ENCODE measurements around the gene RNF223. TPM values are rescaled to one million over a fixed set of nuclear protein-coding genes. Genes with fewer than 3 reads are reported as not detected.

The RNF223 gene
- total RNA-seq, 2 donors from 2014 or later = not detected

DNA sequence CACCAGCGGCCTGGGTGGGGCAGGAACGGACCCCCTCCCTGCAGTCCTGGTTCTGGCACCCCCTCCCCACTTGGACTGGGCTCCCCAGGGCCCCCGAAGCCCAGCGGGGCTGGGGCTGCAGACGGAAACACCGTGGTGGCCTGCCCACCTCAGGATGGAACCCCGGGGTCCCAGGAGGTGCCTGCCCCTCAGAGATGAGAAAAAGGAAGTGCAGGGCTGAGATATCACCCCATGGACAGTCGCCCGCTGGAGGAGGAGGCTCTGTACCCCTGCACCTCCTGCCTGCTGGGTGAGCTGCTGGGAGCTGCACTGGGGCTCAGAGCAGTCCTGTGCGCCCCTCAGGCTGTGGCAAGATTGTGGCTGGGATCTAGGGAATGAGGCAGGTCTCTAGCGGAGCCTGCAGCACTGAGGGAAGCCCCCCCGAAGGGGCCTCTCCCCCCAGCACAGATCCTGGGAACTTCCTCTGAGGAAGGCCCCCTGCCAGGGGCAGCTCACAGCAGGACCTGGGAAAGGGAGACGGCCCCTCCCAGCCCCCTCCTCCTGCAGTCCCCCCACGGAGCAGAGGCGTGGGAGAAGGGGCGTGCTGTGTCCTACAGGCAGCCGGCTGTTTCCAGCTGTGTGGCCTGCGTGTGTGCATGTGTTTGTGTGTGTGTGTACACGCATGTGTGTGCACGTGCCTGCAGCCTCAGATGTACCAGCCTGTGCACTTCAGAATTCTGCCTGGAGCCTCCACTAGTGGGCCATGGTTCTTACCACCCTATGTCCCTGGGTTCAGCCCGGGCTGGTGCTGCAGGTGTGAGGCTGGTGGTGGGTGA lies 47.3 kb downstream of the RNF223 start:
- no peak overlapping the region for H3K4me3 ChIP-seq
- no peak for DNase-seq (ENCODE audit: low spot score)
- TF ChIP-seq, protein P1, sequence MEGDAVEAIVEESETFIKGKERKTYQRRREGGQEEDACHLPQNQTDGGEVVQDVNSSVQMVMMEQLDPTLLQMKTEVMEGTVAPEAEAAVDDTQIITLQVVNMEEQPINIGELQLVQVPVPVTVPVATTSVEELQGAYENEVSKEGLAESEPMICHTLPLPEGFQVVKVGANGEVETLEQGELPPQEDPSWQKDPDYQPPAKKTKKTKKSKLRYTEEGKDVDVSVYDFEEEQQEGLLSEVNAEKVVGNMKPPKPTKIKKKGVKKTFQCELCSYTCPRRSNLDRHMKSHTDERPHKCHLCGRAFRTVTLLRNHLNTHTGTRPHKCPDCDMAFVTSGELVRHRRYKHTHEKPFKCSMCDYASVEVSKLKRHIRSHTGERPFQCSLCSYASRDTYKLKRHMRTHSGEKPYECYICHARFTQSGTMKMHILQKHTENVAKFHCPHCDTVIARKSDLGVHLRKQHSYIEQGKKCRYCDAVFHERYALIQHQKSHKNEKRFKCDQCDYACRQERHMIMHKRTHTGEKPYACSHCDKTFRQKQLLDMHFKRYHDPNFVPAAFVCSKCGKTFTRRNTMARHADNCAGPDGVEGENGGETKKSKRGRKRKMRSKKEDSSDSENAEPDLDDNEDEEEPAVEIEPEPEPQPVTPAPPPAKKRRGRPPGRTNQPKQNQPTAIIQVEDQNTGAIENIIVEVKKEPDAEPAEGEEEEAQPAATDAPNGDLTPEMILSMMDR (IDR thresholded peaks at IDR 0.05) = no peak
- H3K9me3 ChIP-seq = no peaks in the 10 kb centered on the region
- H3K27me3 ChIP-seq = no peaks in the 10 kb centered on the region
- peaks cover 0 to 44% of the 10 kb centered on the region in 2 donors for H3K4me1 ChIP-seq
- H3K27ac ChIP-seq = no peak overlapping the region
- no peaks in the 10 kb centered on the region for H3K36me3 ChIP-seq

DNA sequence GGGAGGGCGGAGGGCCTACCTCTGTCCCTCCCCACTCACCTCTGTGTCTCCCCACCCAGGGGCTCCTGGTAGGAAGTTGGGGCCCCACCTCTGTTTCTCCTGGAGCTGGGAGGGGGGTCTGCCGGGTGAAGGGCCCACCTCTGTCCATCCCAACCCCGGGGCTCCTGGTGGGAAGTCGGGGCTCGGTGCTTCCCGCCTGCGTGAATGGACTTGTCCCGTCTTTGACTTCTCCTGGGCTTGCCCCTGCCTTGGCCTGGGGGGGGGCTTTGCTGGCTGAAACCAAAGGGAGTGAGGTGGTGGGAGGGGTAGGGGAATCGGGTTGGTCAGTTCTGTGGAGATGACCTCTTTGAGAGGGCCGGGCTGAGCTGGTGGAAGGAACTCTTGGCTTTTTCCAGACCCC lies 48.4 kb downstream of the RNF223 start:
- Histone ChIP-seq H3K9me3 (no peaks in the 10 kb centered on the region), H3K27ac (no peak overlapping the region), H3K4me1 (peaks cover 0 to 48% of the 10 kb centered on the region in 2 donors)

DNA sequence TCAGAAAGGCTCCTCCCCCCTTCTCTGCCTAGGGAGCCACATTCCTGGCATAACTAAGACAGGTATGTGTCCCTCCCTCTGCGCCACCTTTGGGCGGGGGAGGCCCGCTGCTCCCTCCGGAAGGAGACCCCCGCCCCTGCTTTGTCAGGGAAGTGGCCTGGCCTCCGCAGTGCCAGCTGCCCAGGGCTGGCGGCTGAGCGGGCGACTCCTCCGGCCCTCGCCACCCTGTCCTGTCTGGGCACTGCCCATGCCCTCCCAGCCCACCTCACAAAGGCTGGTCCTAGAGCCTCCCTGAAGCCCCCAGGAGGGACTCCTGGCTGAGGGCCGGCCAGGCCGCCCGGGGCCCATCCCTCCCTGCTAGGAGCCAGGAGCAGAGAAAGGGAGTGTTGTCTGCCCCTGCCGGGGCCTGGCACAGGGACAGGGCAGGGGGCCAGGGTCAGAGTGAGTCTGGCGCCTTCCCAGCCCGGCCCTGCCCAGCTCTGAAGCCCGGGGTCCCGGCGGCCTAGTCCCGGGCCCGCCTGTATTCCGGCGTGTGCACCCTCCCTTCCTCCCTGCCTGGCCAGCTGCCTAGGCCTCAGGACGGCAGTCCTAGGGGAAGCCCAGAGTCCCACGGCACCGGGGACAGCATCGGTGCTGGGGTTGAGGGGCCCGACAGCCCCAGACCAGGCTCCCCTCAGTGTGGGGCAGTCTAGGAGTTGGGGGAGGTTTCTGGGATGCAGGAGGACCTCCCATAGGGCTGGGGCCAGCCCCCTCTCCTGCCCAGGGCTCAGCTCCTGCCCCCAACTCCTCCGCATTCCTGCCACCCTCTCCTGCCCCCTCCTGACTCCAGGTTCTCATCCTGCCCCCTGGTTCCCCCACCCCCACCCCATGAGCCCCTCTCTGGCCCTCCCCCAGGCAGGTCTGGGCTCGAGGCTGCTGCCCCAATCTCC lies 49.1 kb downstream of the RNF223 start:
- H3K4me1 ChIP-seq = peaks cover 0 to 54% of the 10 kb centered on the region in 2 donors
- no peak for DNase-seq (ENCODE audit: low spot score)
- peak overlapping the region in 1 of 2 donors; percentile 15 for H3K4me3 ChIP-seq
- H3K27me3 ChIP-seq = no peaks in the 10 kb centered on the region
- no peaks in the 10 kb centered on the region for H3K9me3 ChIP-seq
- no peaks in the 10 kb centered on the region for H3K36me3 ChIP-seq
- H3K27ac ChIP-seq = peak overlapping the region in 1 of 2 donors; percentile 16
- TF ChIP-seq, protein P1 (IDR thresholded peaks at IDR 0.05) = no peak

More for the DNA sequence above, 48.4 kb downstream of the RNF223 start:
- no peaks in the 10 kb centered on the region for H3K27me3 ChIP-seq
- H3K4me3 ChIP-seq = no peak overlapping the region
- no peak for DNase-seq (ENCODE audit: low spot score)
- TF ChIP-seq, protein P1 (IDR thresholded peaks at IDR 0.05) = no peak
- H3K36me3 ChIP-seq = no peaks in the 10 kb centered on the region

DNA sequence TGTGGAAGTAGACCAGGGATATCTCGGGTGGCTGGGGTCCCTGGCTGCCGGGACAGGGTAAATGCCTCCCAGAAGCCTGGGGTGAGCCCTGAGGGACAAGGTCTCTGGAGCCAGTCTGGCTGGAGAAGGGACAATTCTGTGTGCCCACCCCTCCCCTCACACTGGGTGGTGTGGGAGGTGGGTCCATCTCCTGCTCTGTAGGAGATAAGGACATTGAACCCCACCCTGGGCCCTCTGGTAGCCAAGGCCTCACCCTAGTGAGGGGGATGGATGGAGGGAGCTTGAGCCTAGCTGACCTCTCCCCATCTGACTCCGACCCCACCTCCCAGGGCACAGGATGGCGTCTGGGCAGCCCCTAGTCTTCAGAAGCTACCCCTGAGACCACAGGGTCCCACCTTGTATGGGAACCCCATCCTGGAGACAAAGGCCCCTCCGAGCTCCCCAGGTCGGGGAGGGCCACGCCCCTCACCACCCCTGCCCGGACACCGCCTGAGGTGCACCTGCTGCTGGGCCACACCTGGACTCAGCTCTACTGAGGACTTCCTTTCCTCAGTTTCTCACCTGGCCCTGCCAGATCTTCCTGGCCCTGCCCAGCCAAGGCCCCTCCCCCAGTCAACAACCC lies 49.8 kb downstream of the RNF223 start:
- Histone ChIP-seq H3K27ac (no peak overlapping the region), H3K4me1 (peaks cover 0 to 54% of the 10 kb centered on the region in 2 donors), H3K9me3 (no peaks in the 10 kb centered on the region), H3K4me3 (no peak overlapping the region), H3K36me3 (no peaks in the 10 kb centered on the region), H3K27me3 (no peaks in the 10 kb centered on the region)
- no peak for DNase-seq (ENCODE audit: low spot score)
- TF ChIP-seq, protein P1 (IDR thresholded peaks at IDR 0.05) = no peak

DNA sequence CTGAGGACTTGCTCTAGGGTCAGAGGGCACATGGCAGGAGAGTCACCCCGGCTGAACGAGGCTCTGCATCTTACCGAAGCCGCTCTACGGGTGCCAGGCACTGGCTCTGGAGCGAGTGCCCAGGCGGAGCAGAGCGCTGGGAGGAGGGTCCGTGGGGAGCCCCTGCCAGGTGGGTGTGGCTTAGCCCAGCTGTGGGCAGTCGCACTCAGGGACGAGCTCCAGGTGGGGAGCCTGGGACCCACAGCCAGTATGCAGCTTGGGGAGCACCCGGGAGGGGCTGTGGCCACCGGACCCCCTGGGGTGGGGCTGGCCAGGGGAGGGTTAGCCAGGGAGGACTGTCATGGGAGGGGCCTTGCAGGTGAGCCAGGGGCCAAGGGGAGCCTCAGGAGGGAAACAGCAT lies 50.4 kb downstream of the RNF223 start:
- Histone ChIP-seq H3K27ac (no peak overlapping the region), H3K27me3 (no peaks in the 10 kb centered on the region), H3K9me3 (no peaks in the 10 kb centered on the region), H3K36me3 (no peaks in the 10 kb centered on the region), H3K4me3 (no peak overlapping the region), H3K4me1 (peaks cover 0 to 58% of the 10 kb centered on the region in 2 donors)
- DNase-seq (ENCODE audit: low spot score) = no peak
- TF ChIP-seq, protein P1 (IDR thresholded peaks at IDR 0.05) = no peak
